ENCODE measurements around the gene NEK6. TPM values are rescaled to one million over a fixed set of nuclear protein-coding genes. Genes with fewer than 3 reads are reported as not detected.

The NEK6 gene
- total RNA-seq, 1 experiment from 2014 or later: 57.9 TPM

DNA sequence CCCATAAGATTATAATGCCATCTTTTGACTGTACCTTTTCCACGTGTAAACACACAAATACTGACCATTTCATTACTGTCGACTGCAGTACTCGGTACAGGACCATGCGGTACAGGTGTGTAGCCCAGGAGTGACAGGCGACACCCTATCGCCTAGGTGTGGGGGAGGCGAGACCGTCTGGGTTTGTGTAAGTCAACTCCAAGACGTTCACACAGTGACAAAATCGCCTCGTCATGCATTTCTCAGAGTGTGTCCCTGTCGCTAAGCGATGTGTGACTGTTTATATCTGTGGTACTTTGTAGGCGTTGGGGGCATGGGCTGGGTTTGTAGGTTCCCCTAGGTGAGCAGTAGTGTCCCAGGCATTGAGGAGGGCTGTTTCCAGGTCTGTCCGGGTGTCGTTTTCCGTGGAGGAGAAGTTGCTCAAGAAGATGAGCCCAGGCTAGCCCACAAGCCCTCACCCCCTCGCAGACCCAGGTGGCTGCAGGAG lies 20.3 kb downstream of the NEK6 start:
- no peak overlapping the region for H3K27ac ChIP-seq
- POLR2A ChIA-PET (ENCODE audit: unreplicated experiment): no interaction called here
- peaks cover 20% of the 10 kb centered on the region; the same call in 1 of the 2 replicates for H3K79me2 ChIP-seq (ENCODE audit: low read depth)
- no peaks in the 10 kb centered on the region for H3K27me3 ChIP-seq (ENCODE audit: insufficient read depth, low read depth)
- no peak overlapping the region for H3K4me2 ChIP-seq
- H3K4me3 ChIP-seq: no peak overlapping the region
- no peaks in the 10 kb centered on the region for H3K9me3 ChIP-seq (ENCODE audit: insufficient read depth, low read depth)
- H3K4me1 ChIP-seq (replicated peaks; ENCODE audit: insufficient read depth): no peaks in the 10 kb centered on the region
- CTCF ChIA-PET: no interaction called here
- no peaks in the 10 kb centered on the region for H3F3A ChIP-seq (ENCODE audit: insufficient read depth, low read depth)
- no peaks in the 10 kb centered on the region for H4K20me1 ChIP-seq (ENCODE audit: insufficient read depth)
- TF ChIP-seq, protein P1, sequence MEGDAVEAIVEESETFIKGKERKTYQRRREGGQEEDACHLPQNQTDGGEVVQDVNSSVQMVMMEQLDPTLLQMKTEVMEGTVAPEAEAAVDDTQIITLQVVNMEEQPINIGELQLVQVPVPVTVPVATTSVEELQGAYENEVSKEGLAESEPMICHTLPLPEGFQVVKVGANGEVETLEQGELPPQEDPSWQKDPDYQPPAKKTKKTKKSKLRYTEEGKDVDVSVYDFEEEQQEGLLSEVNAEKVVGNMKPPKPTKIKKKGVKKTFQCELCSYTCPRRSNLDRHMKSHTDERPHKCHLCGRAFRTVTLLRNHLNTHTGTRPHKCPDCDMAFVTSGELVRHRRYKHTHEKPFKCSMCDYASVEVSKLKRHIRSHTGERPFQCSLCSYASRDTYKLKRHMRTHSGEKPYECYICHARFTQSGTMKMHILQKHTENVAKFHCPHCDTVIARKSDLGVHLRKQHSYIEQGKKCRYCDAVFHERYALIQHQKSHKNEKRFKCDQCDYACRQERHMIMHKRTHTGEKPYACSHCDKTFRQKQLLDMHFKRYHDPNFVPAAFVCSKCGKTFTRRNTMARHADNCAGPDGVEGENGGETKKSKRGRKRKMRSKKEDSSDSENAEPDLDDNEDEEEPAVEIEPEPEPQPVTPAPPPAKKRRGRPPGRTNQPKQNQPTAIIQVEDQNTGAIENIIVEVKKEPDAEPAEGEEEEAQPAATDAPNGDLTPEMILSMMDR (conservative IDR thresholded peaks at IDR 0.05): no peak
- TF ChIP-seq EZH2 (IDR thresholded peaks at IDR 0.05; ENCODE audit: low read depth): no peak
- BruUV-seq (replicated peaks): no TSS peak
- H3K36me3 ChIP-seq (ENCODE audit: low read depth): no peaks in the 10 kb centered on the region
- no peak overlapping the region for H2AFZ ChIP-seq
- intact Hi-C loops (cut with micrococcal nuclease; ENCODE audit: unreplicated experiment): loop anchor here (2.0 kb wide), 1 partner anchor 31 kb away; no protein-coding TSS in a partner anchor
- peak in 1 of 2 experiments; percentile 27 for DNase-seq
- no peaks in the 10 kb centered on the region for H3K9me2 ChIP-seq (ENCODE audit: insufficient read depth)

DNA sequence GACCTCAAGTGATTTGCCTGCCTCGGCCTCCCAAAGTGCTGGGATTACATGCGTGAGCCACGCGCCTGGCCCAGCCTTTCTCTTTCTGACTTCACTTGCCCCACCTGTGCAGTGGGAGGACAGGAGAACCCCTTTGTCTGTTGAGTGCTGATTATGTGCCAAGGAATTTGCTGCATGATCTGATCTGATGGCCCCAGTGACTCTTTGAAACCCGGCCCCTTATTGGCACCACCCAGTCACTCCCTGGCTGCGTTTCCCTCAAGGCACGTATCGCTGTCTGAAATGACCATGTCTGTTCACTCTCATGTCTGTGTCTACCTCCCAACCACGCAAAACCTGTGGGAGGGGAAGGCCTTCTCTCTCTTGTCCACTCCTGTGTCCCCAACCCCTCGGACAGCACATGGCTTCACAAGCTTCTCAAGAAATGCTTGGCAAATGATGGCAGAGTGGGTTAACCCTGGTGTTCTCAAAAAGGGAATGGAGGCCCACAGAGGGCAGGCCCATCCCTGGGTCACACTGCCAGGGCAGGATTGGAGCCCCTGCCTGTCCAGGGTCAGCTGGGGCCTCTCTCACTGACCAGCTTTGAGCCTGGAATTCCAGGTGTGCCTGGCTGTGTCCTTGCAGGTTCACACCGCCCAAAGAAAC lies 21.9 kb downstream of the NEK6 start:
- H3K27ac ChIP-seq: no peak overlapping the region
- BruUV-seq (replicated peaks): no TSS peak
- no peaks in the 10 kb centered on the region for H4K20me1 ChIP-seq (ENCODE audit: insufficient read depth)
- intact Hi-C loops (cut with micrococcal nuclease; ENCODE audit: unreplicated experiment): loop anchor here (2.0 kb wide), 1 partner anchor 29 kb away; no protein-coding TSS in a partner anchor
- no peaks in the 10 kb centered on the region for H3K9me2 ChIP-seq (ENCODE audit: insufficient read depth)
- H3K4me2 ChIP-seq: no peak overlapping the region
- no peak overlapping the region for H2AFZ ChIP-seq
- H3K36me3 ChIP-seq (ENCODE audit: low read depth): no peaks in the 10 kb centered on the region
- peaks cover 18% of the 10 kb centered on the region; the same call in 1 of the 2 replicates for H3K79me2 ChIP-seq (ENCODE audit: low read depth)
- no peaks in the 10 kb centered on the region for H3F3A ChIP-seq (ENCODE audit: insufficient read depth, low read depth)
- ChIA-PET POLR2A (ENCODE audit: unreplicated experiment) (no interaction called here), CTCF (no interaction called here)
- DNase-seq: peak in 1 of 2 experiments; percentile 56
- TF ChIP-seq, protein P1 (conservative IDR thresholded peaks at IDR 0.05): no peak
- TF ChIP-seq EZH2 (IDR thresholded peaks at IDR 0.05; ENCODE audit: low read depth): no peak
- H3K27me3 ChIP-seq (ENCODE audit: insufficient read depth, low read depth): no peaks in the 10 kb centered on the region
- no peak overlapping the region for H3K4me3 ChIP-seq
- no peaks in the 10 kb centered on the region for H3K4me1 ChIP-seq (replicated peaks; ENCODE audit: insufficient read depth)
- no peaks in the 10 kb centered on the region for H3K9me3 ChIP-seq (ENCODE audit: insufficient read depth, low read depth)

DNA sequence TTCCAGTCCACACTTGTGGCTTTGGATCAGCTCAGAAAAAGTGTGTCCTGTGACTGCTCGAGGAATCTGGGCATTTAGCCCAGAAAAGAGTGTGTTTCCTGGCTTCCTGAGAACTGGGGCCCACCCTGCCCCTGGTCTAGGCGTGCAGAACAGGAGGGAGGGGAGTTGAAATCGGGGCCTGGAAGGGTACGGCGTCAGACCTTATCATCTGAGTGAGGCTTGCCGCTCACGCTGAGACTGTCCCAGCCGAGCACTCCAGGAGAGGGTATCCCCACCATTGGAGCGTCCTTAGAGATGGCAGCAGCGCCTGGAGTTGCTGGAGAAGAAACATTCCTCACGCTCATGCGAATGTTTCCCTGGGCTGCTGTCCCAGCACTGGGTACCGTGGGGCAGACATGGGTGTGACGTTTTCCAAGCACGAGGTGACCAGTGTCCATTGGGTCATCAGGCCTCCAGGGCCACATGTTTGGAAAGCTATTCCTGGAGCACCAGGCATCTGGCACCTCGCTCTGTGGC lies 22.5 kb downstream of the NEK6 start:
- Histone ChIP-seq H3K9me3 (ENCODE audit: insufficient read depth, low read depth) (no peaks in the 10 kb centered on the region), H3F3A (ENCODE audit: insufficient read depth, low read depth) (no peaks in the 10 kb centered on the region), H3K4me3 (no peak overlapping the region), H3K36me3 (ENCODE audit: low read depth) (no peaks in the 10 kb centered on the region), H4K20me1 (ENCODE audit: insufficient read depth) (no peaks in the 10 kb centered on the region), H3K27me3 (ENCODE audit: insufficient read depth, low read depth) (no peaks in the 10 kb centered on the region), H3K4me1 (replicated peaks; ENCODE audit: insufficient read depth) (no peaks in the 10 kb centered on the region), H3K79me2 (ENCODE audit: low read depth) (peaks cover 18% of the 10 kb centered on the region; the same call in 1 of the 2 replicates), H3K4me2 (no peak overlapping the region), H2AFZ (no peak overlapping the region), H3K27ac (no peak overlapping the region), H3K9me2 (ENCODE audit: insufficient read depth) (no peaks in the 10 kb centered on the region)
- CTCF ChIA-PET: no interaction called here
- no TSS peak for BruUV-seq (replicated peaks)
- DNase-seq: no peak
- intact Hi-C loops (cut with micrococcal nuclease; ENCODE audit: unreplicated experiment): no loop called here
- TF ChIP-seq, protein P1 (conservative IDR thresholded peaks at IDR 0.05): no peak
- TF ChIP-seq EZH2 (IDR thresholded peaks at IDR 0.05; ENCODE audit: low read depth): no peak
- POLR2A ChIA-PET (ENCODE audit: unreplicated experiment): no interaction called here

All from PC-9 (cell line).